Mesenchymal stem cell (in vitro differentiated cells and primary cell): ENCODE measurements around the gene FHIT.

Source experiments
- DNase-seq: peaks from one replicate; pipeline ENCODE4 v3.0.0-alpha.2; 2013
- H2AFZ ChIP-seq: one replicate; pipeline ENCODE4 v1.6.1; 2013; ENCODE audit warnings: low read depth, mild to moderate bottlenecking, control low read depth, inconsistent platforms, low read length, moderate library complexity
- H2AK5ac ChIP-seq: 2 replicates; pipeline ENCODE4 v1.6.1; 2013; ENCODE audit warnings: low read length, moderate library complexity, mild to moderate bottlenecking, inconsistent platforms; ENCODE audit not compliant: severe bottlenecking
- H2BK120ac ChIP-seq: one replicate; pipeline ENCODE4 v1.6.1; 2013; ENCODE audit warnings: low read depth, mild to moderate bottlenecking, inconsistent platforms, low read length, moderate library complexity
- H2BK12ac ChIP-seq, 2 experiments: one replicate each; pipeline ENCODE4 v1.6.1; 2013; ENCODE audit warnings: inconsistent platforms in 2 of 2, low read length in 2 of 2, mild to moderate bottlenecking in 2 of 2, moderate library complexity in 2 of 2, control low read depth in 1 of 2
- H2BK15ac ChIP-seq: one replicate; pipeline ENCODE4 v1.6.1; 2013; ENCODE audit warnings: mild to moderate bottlenecking, low read depth, inconsistent platforms; ENCODE audit not compliant: poor library complexity, severe bottlenecking
- H2BK5ac ChIP-seq: 2 replicates; pipeline ENCODE4 v1.6.1; 2013; ENCODE audit warnings: low read depth, mild to moderate bottlenecking, low read length, control low read depth, inconsistent platforms; ENCODE audit not compliant: poor library complexity, severe bottlenecking
- H3K14ac ChIP-seq, 2 experiments: one replicate each; pipeline ENCODE4 v1.6.1; 2013; ENCODE audit warnings: inconsistent platforms in 2 of 2, low read length in 2 of 2, control low read depth in 1 of 2, mild to moderate bottlenecking in 1 of 2, moderate library complexity in 1 of 2
- H3K18ac ChIP-seq, 2 experiments: one replicate each; pipeline ENCODE4 v1.6.1; 2013; ENCODE audit warnings: inconsistent platforms in 2 of 2, low read length in 2 of 2, control low read depth in 1 of 2, low read depth in 1 of 2, mild to moderate bottlenecking in 1 of 2
- H3K23ac ChIP-seq, 2 experiments: one replicate each; pipeline ENCODE4 v1.6.1; 2013; ENCODE audit warnings: inconsistent platforms in 2 of 2, low read length in 2 of 2, mild to moderate bottlenecking in 2 of 2, moderate library complexity in 2 of 2, control low read depth in 1 of 2
- H3K27ac ChIP-seq: 2 replicates; pipeline ENCODE4 v1.5.1; 2013; ENCODE audit warnings: mild to moderate bottlenecking, moderate library complexity, low read length, control low read depth, inconsistent platforms; ENCODE audit not compliant: poor library complexity, severe bottlenecking
- H3K27me3 ChIP-seq, 2 experiments: 2 replicates each; pipeline versions ENCODE4 v1.6.1 to v1.7.0; 2013; ENCODE audit warnings: low read length in 2 of 2, mild to moderate bottlenecking in 2 of 2, moderate library complexity in 2 of 2, control low read depth in 1 of 2, inconsistent platforms in 1 of 2; ENCODE audit not compliant: control insufficient read depth in 1 of 2, insufficient read depth in 1 of 2
- H3K36me3 ChIP-seq, 2 experiments: 2 replicates each; pipeline versions ENCODE4 v1.6.1 to v1.7.0; 2013; ENCODE audit warnings: low read length in 2 of 2, control low read depth in 1 of 2, inconsistent platforms in 1 of 2, low read depth in 1 of 2, mild to moderate bottlenecking in 1 of 2; ENCODE audit not compliant: insufficient read depth in 2 of 2, control insufficient read depth in 1 of 2
- H3K4ac ChIP-seq, 2 experiments: one replicate each; pipeline ENCODE4 v1.6.1; 2013; ENCODE audit warnings: inconsistent platforms in 2 of 2, low read length in 2 of 2, mild to moderate bottlenecking in 2 of 2, moderate library complexity in 2 of 2, control low read depth in 1 of 2, low read depth in 1 of 2
- H3K4me1 ChIP-seq: 2 replicates; pipeline ENCODE4 v1.6.1; 2013; ENCODE audit warnings: low read depth, low read length, control low read depth; ENCODE audit not compliant: control insufficient read depth, insufficient read depth
- H3K4me2 ChIP-seq: 2 replicates; pipeline ENCODE4 v1.6.1; 2013; ENCODE audit warnings: low read length, mild to moderate bottlenecking, inconsistent platforms; ENCODE audit not compliant: poor library complexity, severe bottlenecking
- H3K4me3 ChIP-seq, 2 experiments: 2 replicates each; pipeline versions ENCODE4 v1.5.1 to v1.7.0; 2013; ENCODE audit warnings: low read length in 2 of 2, mild to moderate bottlenecking in 2 of 2, control low read depth in 1 of 2, low read depth in 1 of 2; ENCODE audit not compliant: insufficient read depth in 1 of 2
- H3K79me1 ChIP-seq: replicated peaks from 2 replicates; pipeline ENCODE4 v1.6.1; 2013; ENCODE audit warnings: mild to moderate bottlenecking, control low read depth, low read length, inconsistent platforms; ENCODE audit not compliant: poor library complexity, severe bottlenecking
- H3K9ac ChIP-seq: 2 replicates; pipeline ENCODE4 v1.7.0; 2013; ENCODE audit warnings: mild to moderate bottlenecking, low read length, moderate library complexity
- H3K9me3 ChIP-seq: 2 replicates; pipeline ENCODE4 v1.7.0; 2013; ENCODE audit warnings: mild to moderate bottlenecking, low read length; ENCODE audit not compliant: control insufficient read depth
- H4K8ac ChIP-seq: one replicate; pipeline ENCODE4 v1.6.1; 2013; ENCODE audit warnings: inconsistent platforms, mild to moderate bottlenecking, low read length, moderate library complexity
- H4K91ac ChIP-seq: one replicate; pipeline ENCODE4 v1.6.1; 2013; ENCODE audit warnings: mild to moderate bottlenecking, low read length, inconsistent platforms
- WGBS: methylation state at CpG from one replicate; pipeline ENCODE4 v1.1.7; 2013; ENCODE audit warnings: mixed read lengths; 5-methylcytosine and 5-hydroxymethylcytosine counted together

Gene FHIT

GRCh38 chr3:60707452-60708020 is 543.7 kb downstream of the FHIT start:
- Histone ChIP-seq H2BK5ac (no peak overlapping the region), H2AK5ac (no peak overlapping the region), H3K36me3 (no peaks in the 10 kb centered on the region), H3K18ac (no peak overlapping the region), H3K27me3 (no peaks in the 10 kb centered on the region), H3K9ac (no peak overlapping the region), H3K79me1 (no peaks in the 10 kb centered on the region), H3K27ac (no peak overlapping the region), H2BK120ac (no peak overlapping the region), H2AFZ (no peak overlapping the region), H2BK15ac (no peak overlapping the region), H4K91ac (no peak overlapping the region), H3K9me3 (no peaks in the 10 kb centered on the region), H3K4ac (no peak overlapping the region), H2BK12ac (no peak overlapping the region), H3K4me1 (no peaks in the 10 kb centered on the region), H3K4me3 (no peak overlapping the region), H3K14ac (no peak overlapping the region), H3K4me2 (no peak overlapping the region), H4K8ac (no peak overlapping the region), H3K23ac (no peak overlapping the region)
- WGBS, result no CpG with 5 or more reads among the region's 2 CpGs
- DNase-seq, result no peak

- Histone ChIP-seq H3K4me3 (no peak overlapping the region), H4K91ac (no peak overlapping the region), H3K79me1 (no peaks in the 10 kb centered on the region), H3K9me3 (no peaks in the 10 kb centered on the region), H3K27ac (no peak overlapping the region), H2AK5ac (no peak overlapping the region), H3K9ac (no peak overlapping the region), H2BK120ac (no peak overlapping the region), H3K4me2 (no peak overlapping the region), H3K4me1 (no peaks in the 10 kb centered on the region), H2BK15ac (no peak overlapping the region), H3K23ac (no peak overlapping the region), H2BK5ac (no peak overlapping the region), H2AFZ (no peak overlapping the region), H3K14ac (no peak overlapping the region), H4K8ac (no peak overlapping the region), H3K27me3 (no peaks in the 10 kb centered on the region), H3K18ac (no peak overlapping the region), H2BK12ac (no peak overlapping the region), H3K36me3 (no peaks in the 10 kb centered on the region), H3K4ac (no peak overlapping the region)
- WGBS, result 33% methylated on average over 3 of the region's 3 CpGs
- DNase-seq, result peak; percentile 62
Observed at GRCh38 chr3:60703956-60704736, 547.1 kb downstream of the FHIT start.

GRCh38 chr3:60703008-60703407 is 548.2 kb downstream of the FHIT start:
- no peak overlapping the region for H2AFZ ChIP-seq
- H3K4me1 ChIP-seq, result no peaks in the 10 kb centered on the region
- no peak overlapping the region for H2AK5ac ChIP-seq
- no peak overlapping the region for H3K4me3 ChIP-seq
- no peak overlapping the region for H4K8ac ChIP-seq
- H3K36me3 ChIP-seq, result no peaks in the 10 kb centered on the region
- no peak overlapping the region for H3K14ac ChIP-seq
- WGBS, result 100% methylated on average over 2 of the region's 3 CpGs
- no peaks in the 10 kb centered on the region for H3K79me1 ChIP-seq
- H3K23ac ChIP-seq, result no peak overlapping the region
- no peak overlapping the region for H2BK15ac ChIP-seq
- no peak overlapping the region for H2BK5ac ChIP-seq
- no peaks in the 10 kb centered on the region for H3K27me3 ChIP-seq
- H2BK120ac ChIP-seq, result no peak overlapping the region
- no peak overlapping the region for H2BK12ac ChIP-seq
- H3K4ac ChIP-seq, result peak overlapping the region in 1 of 2 experiments; percentile 6
- no peak overlapping the region for H3K9ac ChIP-seq
- H3K4me2 ChIP-seq, result no peak overlapping the region
- H3K18ac ChIP-seq, result no peak overlapping the region
- no peaks in the 10 kb centered on the region for H3K9me3 ChIP-seq
- DNase-seq, result no peak
- no peak overlapping the region for H3K27ac ChIP-seq
- H4K91ac ChIP-seq, result no peak overlapping the region

- Histone ChIP-seq H3K9ac (no peak overlapping the region), H3K14ac (no peak overlapping the region), H3K36me3 (no peaks in the 10 kb centered on the region), H3K27me3 (no peaks in the 10 kb centered on the region), H3K4ac (no peak overlapping the region), H2AK5ac (no peak overlapping the region), H2BK5ac (no peak overlapping the region), H3K18ac (no peak overlapping the region), H2BK12ac (no peak overlapping the region), H4K8ac (no peak overlapping the region), H4K91ac (no peak overlapping the region), H3K23ac (no peak overlapping the region), H3K79me1 (no peaks in the 10 kb centered on the region), H2BK15ac (no peak overlapping the region), H2BK120ac (no peak overlapping the region), H3K4me3 (no peak overlapping the region), H3K9me3 (no peaks in the 10 kb centered on the region), H3K4me1 (no peaks in the 10 kb centered on the region), H2AFZ (no peak overlapping the region), H3K27ac (no peak overlapping the region), H3K4me2 (no peak overlapping the region)
- DNase-seq, result no peak
- WGBS, result 50% methylated on average over 1 of the region's 3 CpGs
Observed at GRCh38 chr3:60698117-60698516, 553.1 kb downstream of the FHIT start.
